Breast epithelium (tissue), 4 donors: Measurements from ENCODE around the gene NPC1L1. TPM values are rescaled to one million over a fixed set of nuclear protein-coding genes. Genes with fewer than 3 reads are reported as not detected.

Experiments used
- DNase-seq, 2 donors: peaks; one replicate each; pipeline ENCODE4 v3.0.0-alpha.2; 2019; ENCODE audit warnings: low spot score in 2 of 2
- H3K27ac ChIP-seq, 2 donors: fragments of 200-600 bp; sonication (generic) in 1 of 2; one replicate each; pipeline ENCODE4 v1.5.1; 2016 to 2019; ENCODE audit warnings: mild to moderate bottlenecking in 1 of 2
- H3K27me3 ChIP-seq, 2 donors: fragments of 200-600 bp; sonication (generic) in 1 of 2; one replicate each; pipeline versions ENCODE4 v1.5.1 to v1.6.0; 2017 to 2019; ENCODE audit warnings: control low read depth in 1 of 2, mild to moderate bottlenecking in 1 of 2
- H3K36me3 ChIP-seq: fragments of 200-600 bp; one replicate; pipeline ENCODE4 v1.5.1; 2019
- H3K4me1 ChIP-seq, 2 donors: fragments of 200-600 bp; sonication (generic); one replicate each; pipeline ENCODE4 v1.5.1; 2016 to 2019; ENCODE audit warnings: control low read depth in 1 of 2
- H3K4me3 ChIP-seq, 3 donors: fragments of 200-600 bp; sonication (generic); 1 replicate in 2 of 3; 2 replicates in 1 of 3; pipeline ENCODE4 v1.5.1; 2016 to 2019; ENCODE audit warnings: mild to moderate bottlenecking in 3 of 3, moderate library complexity in 2 of 3
- H3K9me3 ChIP-seq, 2 donors: fragments of 200-600 bp; sonication (generic) in 1 of 2; one replicate each; pipeline ENCODE4 v1.5.1; 2016 to 2019; ENCODE audit warnings: control low read depth in 1 of 2
- POLR2A ChIP-seq: fragments of 450-650 bp; IDR thresholded peaks from one replicate; pipeline ENCODE4 v1.6.1; 2016; ENCODE audit warnings: antibody characterized with exemption, mild to moderate bottlenecking, moderate library complexity
- POLR2AphosphoS5 ChIP-seq, 3 donors: sonication (generic); formaldehyde crosslinking; IDR thresholded peaks; one replicate each; pipeline ENCODE4 v1.6.1; 2017; ENCODE audit warnings: antibody characterized with exemption in 3 of 3
- intact Hi-C: fragments of 100-400 bp; cut with DNase I; formaldehyde crosslinking; loops from one replicate; pipeline ENCODE4 v1.15.1; 2023; ENCODE audit warnings: low total_unique reads
- total RNA-seq, 3 donors: library from RNA; depleted of rRNA; stranded (reverse); fragments of >200 nt; gene quantifications; one replicate each; pipeline ENCODE4 v1.1.0, GENCODE V29; 2016
- TF ChIP-seq, protein P1 (sequence below), 3 donors: fragments of 450-650 bp; IDR thresholded peaks; one replicate each; pipeline ENCODE4 v1.5.1; 2016 to 2017; ENCODE audit warnings: antibody characterized with exemption in 3 of 3, mild to moderate bottlenecking in 3 of 3, moderate library complexity in 3 of 3

Gene NPC1L1
- total RNA-seq, 3 donors from 2014 or later, result 0.16 to 0.33 (median 0.29) TPM

DNA sequence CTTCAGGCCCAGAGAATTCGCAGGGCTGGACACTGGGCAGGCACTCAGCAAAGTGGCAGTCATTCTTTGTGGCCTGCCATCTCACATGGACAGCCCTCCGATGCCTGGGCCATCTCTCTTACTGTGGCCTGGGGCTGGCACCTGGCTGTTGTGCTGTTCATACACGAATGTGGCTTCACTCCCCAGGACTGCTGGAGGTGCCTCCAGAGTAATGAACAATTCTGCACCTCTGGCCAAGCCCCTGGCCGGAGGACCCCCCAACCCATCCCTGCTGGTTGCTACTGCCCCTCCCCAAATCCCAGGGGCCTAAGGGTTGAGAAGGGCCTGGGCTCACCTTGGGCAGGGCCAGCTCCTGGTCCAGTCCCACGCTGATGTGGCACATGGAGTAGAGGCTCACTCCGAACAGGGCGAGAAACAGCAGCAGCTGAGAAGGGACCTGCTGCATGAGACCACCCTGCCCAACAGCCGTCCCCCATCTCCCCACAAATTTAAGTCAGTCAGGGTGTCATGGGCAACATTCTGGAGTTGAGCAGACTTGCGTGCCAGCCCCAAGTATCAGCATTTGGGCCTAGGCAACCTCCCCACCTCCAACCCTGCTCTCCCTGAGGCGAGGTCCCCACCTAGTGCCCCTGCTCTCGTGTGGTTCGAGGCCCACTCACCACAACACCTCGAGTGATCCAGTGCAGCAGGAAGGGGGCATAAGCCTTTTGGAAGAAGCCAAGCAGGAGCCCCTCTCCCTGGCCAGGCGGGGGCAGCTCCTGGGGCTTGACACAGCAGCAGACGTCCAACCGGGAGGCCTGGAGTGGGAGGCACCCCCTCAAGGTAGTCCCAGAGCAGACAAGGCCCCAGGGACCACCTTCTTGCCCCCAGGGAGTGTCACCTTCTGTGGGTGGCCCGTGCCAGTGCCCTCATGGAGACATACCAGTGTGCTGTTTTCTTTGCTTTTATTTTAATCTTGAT, 9.4 kb downstream of the NPC1L1 start:
- H3K36me3 ChIP-seq, result no peaks in the 10 kb centered on the region
- no peaks in the 10 kb centered on the region for H3K4me1 ChIP-seq
- DNase-seq, result no peak
- H3K27ac ChIP-seq, result no peak overlapping the region
- intact Hi-C loops, result no loop called here
- H3K4me3 ChIP-seq, result no peak overlapping the region
- TF ChIP-seq POLR2A (no peak), POLR2AphosphoS5 (IDR thresholded peaks at IDR 0.05) (no peak)
- TF ChIP-seq, protein P1, sequence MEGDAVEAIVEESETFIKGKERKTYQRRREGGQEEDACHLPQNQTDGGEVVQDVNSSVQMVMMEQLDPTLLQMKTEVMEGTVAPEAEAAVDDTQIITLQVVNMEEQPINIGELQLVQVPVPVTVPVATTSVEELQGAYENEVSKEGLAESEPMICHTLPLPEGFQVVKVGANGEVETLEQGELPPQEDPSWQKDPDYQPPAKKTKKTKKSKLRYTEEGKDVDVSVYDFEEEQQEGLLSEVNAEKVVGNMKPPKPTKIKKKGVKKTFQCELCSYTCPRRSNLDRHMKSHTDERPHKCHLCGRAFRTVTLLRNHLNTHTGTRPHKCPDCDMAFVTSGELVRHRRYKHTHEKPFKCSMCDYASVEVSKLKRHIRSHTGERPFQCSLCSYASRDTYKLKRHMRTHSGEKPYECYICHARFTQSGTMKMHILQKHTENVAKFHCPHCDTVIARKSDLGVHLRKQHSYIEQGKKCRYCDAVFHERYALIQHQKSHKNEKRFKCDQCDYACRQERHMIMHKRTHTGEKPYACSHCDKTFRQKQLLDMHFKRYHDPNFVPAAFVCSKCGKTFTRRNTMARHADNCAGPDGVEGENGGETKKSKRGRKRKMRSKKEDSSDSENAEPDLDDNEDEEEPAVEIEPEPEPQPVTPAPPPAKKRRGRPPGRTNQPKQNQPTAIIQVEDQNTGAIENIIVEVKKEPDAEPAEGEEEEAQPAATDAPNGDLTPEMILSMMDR (IDR thresholded peaks at IDR 0.05), result no peak
- peaks cover 5 to 6% of the 10 kb centered on the region in 2 donors for H3K9me3 ChIP-seq
- H3K27me3 ChIP-seq, result no peaks in the 10 kb centered on the region

DNA sequence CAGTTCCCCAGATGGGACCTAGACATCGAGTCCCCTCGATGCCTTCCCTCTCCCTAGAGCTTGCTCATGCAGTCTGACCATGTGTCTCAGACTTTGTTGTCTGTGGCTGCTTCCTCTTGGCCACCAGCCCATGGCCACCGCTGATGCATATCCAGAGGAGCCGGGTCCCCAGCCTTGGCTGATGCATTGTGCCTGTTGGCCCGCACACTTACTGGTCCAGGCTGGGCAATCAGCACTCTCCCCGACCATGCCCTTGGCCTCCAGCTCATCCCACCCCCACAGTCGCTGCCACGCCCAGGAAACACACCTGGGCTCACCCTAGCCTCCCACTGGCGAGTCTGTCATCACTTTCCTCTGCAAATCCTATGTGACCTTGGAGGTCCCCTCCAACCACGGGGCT, 10.1 kb downstream of the NPC1L1 start:
- no peak for TF ChIP-seq POLR2AphosphoS5 (IDR thresholded peaks at IDR 0.05)
- TF ChIP-seq, protein P1 (IDR thresholded peaks at IDR 0.05), result no peak
- TF ChIP-seq POLR2A, result no peak
- intact Hi-C loops, result no loop called here
- Histone ChIP-seq H3K9me3 (peaks cover 12 to 13% of the 10 kb centered on the region in 2 donors), H3K4me3 (no peak overlapping the region), H3K36me3 (no peaks in the 10 kb centered on the region), H3K27ac (no peak overlapping the region), H3K27me3 (no peaks in the 10 kb centered on the region), H3K4me1 (no peaks in the 10 kb centered on the region)
- peak in 1 of 2 donors; percentile 48 for DNase-seq

DNA sequence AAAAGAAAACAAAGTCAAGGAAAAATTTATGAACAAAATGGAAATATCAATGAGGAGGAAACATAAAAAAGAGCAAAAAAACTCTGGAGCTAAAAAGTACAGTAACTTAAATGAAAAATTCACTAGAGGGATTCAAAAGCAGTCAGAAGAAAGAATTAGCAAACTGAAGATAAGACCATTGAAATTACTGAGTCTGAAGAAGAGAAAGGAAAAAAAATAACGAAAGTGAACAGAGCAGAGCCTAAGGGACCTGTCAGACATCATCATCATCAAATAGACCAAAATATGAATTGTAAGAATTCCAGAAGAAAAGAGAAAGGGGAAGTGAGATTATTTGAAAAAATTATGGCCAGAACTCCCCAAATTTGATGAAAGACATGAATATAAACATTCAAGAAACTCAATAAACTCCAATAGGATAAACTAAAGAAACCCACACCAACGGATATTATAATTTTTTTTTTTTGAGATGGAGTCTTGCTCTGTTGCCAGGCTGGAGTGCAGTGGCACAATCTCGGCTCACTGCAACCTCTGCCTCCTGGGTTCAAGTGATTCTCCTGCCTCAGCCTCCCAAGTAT, 16.2 kb downstream of the NPC1L1 start:
- Histone ChIP-seq H3K27me3 (no peaks in the 10 kb centered on the region), H3K4me3 (no peak overlapping the region), H3K4me1 (no peaks in the 10 kb centered on the region), H3K9me3 (peaks cover 22 to 25% of the 10 kb centered on the region in 2 donors), H3K36me3 (no peaks in the 10 kb centered on the region), H3K27ac (no peak overlapping the region)
- DNase-seq, result no peak
- TF ChIP-seq POLR2A (no peak), POLR2AphosphoS5 (IDR thresholded peaks at IDR 0.05) (no peak)
- TF ChIP-seq, protein P1 (IDR thresholded peaks at IDR 0.05), result no peak
- intact Hi-C loops, result no loop called here

DNA sequence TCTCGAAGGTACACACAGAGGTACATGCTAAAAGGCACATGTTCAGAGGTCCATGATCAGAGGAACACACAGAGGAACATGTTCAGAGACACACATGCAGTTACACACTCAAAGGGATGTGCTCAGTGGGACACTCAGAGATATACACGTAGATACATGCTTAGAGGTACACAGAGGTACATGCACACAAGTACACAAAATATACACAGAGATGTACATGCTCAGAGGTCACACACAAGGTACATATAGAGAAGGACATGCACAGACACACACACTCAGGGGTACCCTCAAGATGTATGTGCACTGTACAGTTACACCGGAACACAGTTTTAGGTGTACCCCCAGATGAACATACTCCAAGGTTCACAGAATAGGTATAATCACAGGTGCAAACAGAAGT, 18.8 kb downstream of the NPC1L1 start:
- Histone ChIP-seq H3K4me1 (no peaks in the 10 kb centered on the region), H3K27me3 (no peaks in the 10 kb centered on the region), H3K36me3 (no peaks in the 10 kb centered on the region), H3K4me3 (no peak overlapping the region), H3K9me3 (peaks cover 17 to 25% of the 10 kb centered on the region in 2 donors), H3K27ac (no peak overlapping the region)
- intact Hi-C loops, result no loop called here
- no peak for DNase-seq
- TF ChIP-seq POLR2AphosphoS5 (IDR thresholded peaks at IDR 0.05) (no peak), POLR2A (no peak)
- TF ChIP-seq, protein P1 (IDR thresholded peaks at IDR 0.05), result no peak
